ENCODE data around the gene ZNF560.
"Not testable (repeated sequence)": the region's sequence is repeated elsewhere in the genome, so short reads cannot be mapped to it uniquely, and the experiment has no call there.

Gene ZNF560

DNA sequence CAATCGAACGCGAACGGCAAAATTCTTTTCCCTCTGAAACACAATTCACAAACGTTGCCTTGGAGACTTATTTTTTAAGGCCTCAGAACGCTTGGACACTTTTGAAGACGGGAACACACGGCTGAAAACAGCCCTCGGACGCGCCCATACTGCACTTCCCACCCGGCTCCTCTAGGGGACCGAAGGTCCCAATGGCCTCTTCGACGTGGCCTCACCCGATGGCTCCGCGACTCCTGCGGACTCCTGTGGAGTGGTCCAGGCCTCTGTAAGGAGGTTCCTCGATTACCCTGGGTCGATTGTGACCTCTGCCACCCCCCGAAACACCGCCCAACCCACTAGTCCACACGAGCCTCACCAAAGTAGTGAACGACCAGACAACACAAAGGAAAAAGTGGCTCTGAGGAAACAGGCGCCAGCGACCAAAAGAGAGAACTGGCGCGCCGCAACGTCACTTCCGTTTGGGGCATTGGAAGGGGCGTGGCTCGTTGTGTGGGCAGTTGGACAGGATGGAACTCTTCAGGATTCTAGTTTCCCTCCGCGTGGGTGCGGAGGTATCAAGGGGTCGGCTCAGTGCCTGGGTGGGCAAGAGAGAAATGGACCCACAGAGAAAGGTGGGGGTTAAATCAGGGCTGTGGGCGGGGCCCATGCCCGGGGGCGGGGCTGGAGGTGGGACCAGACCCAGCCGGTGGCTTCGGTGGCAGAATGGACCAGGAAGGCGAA, at the start of gene ZNF560:
Gene ZNF560, minus strand, starts transcription at position 434 of the 720 bp plus-strand sequence. CDS start 23,303 bp downstream, outside the sequence.
- DNase-seq, result peak; percentile 20

DNA sequence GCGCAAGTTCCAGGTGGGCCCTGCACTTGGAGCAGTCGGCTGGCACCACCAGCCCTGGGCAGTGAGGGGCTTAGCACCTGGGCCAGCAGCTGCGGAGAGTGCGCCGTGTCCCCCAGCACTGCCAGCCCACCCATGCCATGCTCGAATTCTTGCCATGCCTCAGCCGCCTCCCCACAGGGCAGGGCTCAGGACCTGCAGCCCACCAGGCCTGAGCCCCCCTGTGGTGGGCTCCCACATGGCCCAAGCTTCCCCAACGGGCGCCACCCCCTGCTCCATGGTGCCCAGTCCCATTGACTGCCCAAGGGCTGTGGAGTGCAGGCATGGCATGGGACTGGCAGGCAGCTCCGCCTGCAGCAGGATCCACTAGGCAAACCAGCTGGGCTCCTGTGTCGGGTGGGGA, 49.5 kb upstream of the ZNF560 start:
- DNase-seq, result no peak

DNA sequence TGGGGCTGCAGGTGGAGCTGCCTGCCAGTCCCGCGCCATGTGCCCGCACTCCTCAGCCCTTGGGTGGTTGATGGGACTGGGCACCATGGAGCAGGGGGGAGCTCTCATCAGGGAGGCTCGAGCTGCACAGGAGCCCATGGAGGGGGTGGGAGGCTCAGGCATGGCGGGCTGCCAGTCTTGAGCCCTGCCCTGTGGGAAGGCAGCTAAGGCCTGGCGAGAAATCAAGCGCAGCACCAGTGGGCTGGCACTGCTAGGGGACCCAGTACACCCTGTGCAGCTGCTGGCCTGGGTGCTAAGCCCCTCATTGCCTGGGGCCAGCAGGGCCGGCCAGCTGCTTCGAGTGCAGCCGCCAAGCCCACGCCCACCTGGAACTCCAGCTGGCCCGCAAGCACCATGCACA, 42.9 kb upstream of the ZNF560 start:
- DNase-seq, result not testable (repeated sequence)

DNA sequence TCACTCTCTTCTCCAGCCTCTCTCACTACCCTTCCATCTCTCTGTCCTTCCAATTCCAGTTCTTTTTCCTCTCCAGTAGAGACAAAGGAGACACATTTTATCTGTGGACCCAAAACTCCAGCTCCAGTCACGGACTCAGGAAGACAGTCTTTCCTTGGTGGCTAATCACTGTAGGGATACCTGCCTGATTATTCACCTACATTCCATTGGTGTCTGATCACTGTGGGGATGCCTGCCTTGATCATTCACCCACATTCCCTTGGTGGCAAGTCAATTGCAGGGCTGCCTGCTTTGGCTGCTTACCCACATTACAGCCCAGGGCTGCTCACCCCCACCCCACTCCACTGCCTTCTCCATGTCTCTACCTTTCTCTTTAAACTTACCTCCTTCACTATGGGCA, 41.5 kb upstream of the ZNF560 start:
- DNase-seq, result not testable (repeated sequence)

DNA sequence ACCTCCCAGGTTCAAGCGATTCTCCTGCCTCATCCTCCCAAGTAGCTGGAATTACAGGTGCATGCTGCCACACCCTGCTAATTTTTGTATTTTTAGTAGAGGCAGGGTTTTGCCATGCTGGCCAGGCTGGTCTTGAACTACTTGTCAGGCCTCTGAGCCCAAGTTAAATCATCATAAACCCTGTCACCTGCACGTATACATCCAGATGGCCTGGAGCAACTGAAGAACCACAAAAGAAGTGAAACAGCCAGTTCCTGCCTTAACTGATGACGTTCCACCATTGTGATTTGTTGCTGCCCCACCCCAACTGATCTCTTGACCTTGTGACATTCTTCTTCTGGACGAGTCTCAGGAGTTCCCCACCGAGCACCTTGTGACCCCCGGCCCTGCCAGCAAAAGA, 40.8 kb upstream of the ZNF560 start:
- DNase-seq, result not testable (repeated sequence)

DNA sequence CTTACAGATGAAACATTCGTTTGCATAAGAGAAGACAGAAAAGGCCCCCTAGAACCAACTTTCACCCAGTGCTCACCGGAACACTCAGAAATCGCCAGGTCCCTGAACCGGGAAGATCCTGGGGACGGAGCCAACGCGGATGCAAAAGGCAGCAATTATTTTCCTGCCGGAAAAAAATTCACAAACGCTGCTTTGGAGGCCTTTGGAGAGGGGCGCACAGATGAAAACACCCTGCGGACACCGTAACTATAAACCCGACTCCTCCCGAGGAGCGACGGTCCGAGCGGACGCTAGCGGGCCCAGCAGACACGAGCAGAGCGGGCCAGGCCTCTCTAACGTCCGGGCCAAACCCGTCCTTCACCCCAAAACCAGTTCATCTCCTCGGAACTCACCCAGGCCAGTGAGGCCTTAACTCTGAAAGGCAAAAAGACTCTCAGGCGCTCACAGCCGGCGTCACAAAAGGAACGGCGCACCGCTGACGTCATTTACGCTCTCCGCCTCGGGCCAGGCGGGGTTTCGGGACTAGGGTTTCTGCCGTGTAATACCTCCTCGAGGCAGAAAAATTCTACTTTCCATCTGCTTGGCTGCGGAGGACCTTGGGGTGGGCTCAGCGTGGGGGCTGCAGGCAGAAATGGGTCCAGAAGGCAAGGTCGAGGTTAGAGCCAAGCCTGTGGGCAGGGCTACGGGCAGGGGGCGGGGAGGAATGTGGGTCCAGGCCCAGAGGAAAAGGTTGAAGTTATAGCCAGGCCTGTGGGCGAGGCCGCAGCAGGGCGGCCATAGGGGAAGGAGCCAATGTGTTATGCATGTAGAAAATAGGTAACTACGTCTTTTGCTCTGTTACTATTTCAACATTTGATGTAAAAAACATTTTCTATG, 40.0 kb upstream of the ZNF560 start, which contains the start of gene ZNF426:
Gene ZNF426, minus strand, starts transcription at position 463 of the 876 bp plus-strand sequence. CDS start 2,413 bp downstream, outside the sequence.
- DNase-seq, result peak; percentile 93

DNA sequence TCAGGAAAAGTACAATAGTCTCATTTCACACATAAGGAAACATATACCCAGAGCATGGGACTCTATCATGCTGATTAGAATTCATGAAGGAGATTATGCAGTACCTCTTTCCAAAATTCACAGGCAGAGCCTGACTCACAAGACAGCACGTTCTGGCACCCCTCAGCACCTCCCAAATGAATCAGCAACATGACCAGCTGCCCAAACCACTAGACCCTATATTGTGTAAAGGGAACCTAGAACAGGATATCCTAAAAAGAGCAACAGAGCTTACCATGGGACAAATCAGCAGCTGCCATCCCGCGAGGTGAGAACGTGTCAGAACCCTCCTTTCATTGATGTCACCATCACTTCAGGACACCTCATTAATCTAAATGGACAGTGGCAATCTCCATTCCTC, 37.5 kb upstream of the ZNF560 start:
- no peak for DNase-seq

DNA sequence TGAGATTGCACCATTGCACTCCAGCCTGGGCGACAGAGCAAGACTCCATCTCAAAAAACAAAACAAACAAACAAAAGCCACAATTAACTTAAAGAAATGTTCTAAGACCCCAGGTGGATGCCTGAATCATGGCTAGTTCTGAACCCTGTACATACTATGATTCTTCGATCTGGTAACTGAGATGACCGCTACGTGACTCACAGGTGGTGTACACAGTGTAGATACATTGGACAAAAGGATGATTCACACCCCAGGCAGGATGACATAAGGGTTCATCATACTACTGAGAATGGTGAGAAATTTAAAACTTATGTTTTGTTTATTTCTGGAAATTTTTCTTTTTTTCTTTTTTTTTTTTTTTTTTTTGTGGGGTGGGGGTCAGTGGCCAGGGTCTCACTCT, 33.5 kb upstream of the ZNF560 start:
- DNase-seq, result no peak

DNA sequence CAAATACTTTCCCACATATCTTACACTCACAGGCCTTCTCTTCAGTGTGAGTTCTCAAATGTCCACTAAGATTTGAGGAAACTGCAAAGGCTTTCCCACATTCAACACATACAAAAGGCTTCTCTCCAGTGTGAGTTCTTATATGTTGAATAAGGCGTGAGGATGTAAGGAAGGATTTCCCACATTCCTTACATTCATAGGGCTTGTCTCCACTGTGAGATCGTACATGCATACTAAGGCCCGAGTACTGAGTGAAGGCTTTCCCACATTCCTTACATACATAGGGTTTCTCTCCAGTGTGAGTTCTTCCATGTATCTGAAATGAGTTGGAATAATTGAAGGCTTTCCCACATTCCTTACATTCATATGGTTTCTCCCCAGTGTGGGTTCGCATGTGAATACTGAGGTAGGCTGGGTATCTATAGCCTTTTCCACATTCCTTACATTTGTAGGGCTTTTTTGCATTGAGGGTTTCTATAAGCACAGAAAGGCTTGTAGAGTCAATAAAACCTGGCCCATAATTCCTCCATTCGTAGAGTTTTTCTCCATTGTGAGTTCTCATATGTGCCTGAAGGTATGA, 30.4 kb upstream of the ZNF560 start:
- DNase-seq, result peak; percentile 33

DNA sequence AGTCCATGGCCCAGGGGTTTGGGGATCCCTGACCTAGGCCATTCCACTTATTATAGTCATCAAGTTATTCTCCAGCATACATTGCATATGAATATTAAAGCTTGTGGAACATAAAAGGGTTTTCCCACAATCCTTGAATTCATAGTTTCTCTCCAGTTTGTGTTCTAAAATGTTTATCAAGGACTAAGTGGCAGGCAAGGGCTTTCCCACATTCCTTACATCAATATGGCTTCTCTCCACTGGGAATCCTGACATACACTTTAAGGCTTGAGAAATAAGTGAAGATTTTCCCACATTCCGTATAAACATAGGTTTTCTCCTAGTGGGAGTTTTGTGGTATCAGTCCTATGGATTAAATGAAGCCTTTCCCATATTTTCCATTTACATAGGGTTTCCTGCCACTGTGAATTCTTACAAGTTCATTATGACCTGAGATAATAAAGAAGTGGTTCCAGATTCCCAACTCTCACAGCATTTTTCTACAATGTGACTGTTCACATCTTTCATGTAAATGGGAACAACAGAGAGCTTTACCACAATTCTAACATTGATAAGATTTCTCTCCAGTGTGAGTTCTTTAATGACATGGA, 25.6 kb upstream of the ZNF560 start:
- DNase-seq, result no peak

DNA sequence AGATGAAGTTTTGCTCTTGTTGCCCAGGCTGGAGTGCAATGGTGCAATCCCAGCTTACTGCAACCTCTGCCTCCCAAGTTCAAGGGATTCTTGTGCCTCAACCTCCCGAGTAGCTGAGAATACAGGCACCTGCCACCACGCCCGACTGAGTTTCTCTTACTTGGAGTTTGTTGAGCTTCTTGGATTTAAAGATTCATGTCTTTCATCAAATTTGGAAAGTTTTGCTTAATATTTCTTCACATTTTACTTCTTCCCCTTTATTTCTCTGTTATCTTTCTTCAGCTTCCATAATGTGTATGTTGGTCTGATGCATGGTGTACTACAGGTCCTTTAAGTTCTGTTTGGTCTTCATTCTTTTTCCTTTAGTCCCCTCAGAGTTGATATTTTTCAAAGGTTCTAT, 8.9 kb upstream of the ZNF560 start:
- DNase-seq, result no peak

DNA sequence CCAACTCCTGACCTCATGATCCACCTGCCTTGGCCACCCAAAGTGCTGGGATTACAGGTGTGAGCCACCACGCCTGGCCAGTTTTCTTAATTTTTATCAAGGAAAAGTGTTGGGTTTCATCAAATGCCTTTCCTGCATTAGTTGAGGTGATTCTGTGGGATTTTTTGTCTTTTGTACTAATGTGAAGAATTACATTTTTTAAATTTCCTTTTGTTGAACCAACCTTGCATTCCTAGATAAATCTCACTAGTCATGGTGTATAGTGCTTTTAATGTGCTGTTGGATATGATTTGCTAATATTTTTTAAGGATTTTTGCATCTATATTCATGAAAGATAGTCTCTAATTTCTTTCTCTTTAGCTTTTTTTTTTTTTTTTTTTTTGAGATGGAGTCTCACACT, 2.4 kb upstream of the ZNF560 start:
- DNase-seq, result no peak

DNA sequence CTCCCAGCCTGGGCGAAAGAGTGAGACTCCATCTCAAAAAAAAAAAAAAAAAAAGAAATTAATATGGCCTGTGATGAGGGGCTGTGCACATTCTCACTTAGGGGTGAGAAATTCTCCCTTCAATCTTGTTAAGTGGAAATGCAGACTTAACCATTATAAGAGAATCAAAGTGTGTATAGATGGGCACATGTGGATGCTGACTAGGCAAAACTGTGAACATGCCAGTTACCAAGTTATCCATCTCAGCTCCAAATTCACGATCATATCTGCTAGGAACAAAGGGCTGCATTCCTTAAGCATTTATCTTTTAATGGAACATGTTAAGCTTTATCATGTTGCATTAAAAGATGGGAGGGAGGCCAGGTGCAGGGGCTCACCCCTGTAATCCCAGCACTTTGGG, 4.3 kb downstream of the ZNF560 start:
- DNase-seq, result no peak

DNA sequence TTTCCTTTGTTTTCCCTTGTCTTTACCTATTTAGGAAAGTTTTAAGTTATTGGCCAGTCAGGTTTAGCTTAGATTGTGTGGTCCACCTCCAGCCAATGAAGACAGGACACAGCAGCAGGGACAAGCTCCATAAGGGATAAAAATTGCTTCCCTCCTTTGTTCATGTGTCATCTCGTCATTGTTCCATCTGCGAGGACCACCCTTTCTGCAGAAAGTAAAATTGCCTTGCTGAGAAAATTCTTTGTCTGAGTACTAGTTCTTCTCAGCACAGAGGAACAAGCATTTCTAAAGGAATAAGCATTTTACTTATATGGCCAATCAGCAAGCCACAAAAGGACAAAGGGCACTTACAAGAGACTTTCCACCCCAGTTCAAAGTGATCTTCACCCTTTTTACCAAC, 11.4 kb downstream of the ZNF560 start:
- DNase-seq, result no peak

DNA sequence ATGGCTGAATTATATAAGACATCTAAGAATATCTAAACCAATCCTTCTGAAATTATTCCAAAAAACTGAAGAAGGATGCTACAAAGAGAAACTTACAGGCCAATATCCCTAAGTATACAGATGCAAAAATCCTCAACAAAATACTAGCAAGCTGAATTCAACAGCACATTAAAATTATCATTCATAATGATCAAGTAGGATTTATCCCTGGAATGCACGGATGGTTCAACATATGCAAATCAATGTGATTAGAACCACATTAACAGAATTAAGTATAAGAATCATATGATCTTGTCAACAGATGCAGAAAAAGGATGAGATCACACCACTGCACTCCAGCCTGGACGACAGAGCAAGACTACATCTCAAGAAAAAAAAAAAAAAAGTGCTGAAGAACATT, 13.3 kb downstream of the ZNF560 start:
- DNase-seq, result no peak

DNA sequence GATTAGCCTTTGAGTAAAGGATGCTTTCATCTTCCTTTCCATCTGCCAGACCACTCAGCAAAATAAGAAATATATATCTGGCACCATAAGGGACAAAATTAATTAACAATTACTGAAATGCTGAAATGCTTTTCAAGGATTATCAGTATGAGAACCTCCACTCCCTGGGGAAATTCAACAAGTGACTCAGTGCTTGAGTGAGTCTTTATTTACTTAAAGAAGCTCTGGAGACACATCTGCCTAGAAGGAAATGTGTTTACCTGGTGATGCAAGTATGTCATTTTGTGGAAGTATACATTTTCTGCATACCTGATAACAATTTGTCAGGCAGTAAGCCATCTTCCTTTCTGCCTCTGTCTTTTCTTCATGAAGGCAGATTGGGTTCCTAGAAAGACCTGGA, 23.4 kb downstream of the ZNF560 start:
- no peak for DNase-seq

DNA sequence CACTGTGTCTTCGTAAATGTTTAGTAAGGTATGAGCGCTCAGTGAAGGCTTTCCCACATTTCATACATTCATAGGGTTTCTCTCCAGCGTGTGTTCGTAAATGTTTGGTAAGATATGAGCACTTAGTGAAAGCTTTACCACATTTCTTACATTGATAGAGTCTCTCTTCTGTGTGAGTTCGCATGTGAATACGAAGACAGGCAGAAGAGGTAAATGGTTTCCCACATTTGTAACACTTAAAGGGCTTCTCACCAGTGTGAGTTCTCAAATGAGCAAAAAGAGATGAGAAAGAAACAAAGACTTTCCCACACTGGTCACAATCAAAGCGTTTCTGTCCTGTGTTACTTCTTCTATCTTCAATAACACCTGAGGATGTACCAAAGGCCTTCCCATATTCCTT, 31.3 kb downstream of the ZNF560 start:
- no peak for DNase-seq

DNA sequence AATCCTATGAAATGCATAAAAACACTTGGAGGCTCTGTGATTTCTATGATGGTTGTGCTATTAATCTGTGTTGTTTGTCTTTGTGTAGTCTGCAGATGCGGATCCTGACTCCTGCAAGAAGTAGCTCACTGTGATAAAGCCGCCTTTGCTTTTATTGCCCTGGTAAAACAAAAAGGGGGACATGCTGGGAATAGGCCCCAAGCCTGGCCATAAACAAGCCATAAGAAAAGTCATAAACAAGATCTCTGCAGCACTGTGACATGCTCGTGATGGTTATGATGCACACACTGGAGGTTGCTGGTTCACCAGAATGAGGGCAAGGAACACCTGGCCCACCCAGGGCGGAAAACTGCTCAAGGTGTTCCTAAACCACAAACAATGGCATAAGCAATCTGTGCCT, 36.5 kb downstream of the ZNF560 start:
- DNase-seq, result no peak

DNA sequence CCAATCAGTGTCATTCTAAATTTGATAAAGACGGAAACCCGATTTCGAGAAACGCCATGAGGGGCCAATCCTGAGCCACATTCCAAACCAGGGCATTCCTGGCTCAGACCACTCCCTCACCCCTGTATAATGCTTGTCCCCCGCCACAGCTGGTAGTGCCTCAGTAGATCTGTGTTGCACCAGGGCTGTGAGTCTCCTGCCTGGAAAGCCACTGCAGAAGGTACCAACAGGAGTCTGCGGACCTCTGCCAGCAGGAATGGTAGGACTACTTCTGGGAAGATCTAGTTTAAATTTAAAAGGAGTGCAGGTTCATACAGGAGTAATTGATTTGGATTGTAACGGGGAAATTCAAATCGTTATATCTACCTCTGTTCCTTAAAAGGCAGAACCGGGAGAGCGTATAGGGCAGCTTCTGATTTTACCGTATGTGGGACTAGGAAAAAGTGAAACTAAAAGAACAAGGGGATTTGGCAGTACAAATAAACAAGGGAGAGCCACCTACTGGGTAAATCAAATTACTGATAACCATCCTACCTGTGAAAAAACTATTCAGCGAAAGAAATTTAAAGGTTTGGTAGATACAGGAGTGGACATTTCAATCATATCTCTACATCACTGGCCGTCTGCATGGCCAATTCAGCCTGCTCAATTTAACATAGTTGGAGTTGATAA, 42.3 kb downstream of the ZNF560 start:
- DNase-seq, result no peak

DNA sequence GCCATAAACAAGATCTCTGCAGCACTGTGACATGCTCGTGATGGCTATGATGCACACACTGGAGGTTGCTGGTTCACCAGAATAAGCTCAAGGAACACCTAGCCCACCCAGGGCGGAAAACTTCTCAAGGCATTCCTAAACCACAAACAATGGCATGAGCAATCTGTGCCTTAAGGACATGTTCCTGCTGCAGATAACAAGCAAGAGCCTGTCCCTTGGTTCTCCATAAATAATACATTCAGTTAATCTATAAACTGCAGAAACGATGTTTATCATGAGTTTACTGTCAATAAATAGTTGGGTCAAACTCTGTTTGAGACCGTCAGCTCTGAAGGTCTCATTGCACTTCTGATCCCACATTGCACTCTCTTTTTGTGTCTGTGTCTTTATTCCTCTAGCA, 44.5 kb downstream of the ZNF560 start:
- no peak for DNase-seq

DNA sequence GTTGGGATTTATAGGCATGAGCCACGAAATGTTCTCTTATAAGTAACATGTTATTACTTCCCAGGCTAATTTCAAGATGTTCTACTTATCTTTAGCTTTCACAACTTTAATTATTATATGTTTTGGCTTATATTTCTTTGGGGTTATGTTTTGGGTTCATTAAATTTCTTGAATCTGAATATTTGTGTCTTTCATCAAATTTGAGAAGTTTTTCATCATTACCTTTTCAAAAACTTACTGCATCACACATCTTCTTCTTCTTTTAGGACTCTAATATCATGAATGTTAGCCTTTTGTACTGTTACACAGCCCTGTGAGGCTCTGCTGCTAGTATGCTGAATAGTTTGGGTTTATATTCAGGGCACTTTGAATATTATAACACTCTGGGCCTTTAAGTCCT, 53.4 kb downstream of the ZNF560 start:
- DNase-seq, result no peak

DNA sequence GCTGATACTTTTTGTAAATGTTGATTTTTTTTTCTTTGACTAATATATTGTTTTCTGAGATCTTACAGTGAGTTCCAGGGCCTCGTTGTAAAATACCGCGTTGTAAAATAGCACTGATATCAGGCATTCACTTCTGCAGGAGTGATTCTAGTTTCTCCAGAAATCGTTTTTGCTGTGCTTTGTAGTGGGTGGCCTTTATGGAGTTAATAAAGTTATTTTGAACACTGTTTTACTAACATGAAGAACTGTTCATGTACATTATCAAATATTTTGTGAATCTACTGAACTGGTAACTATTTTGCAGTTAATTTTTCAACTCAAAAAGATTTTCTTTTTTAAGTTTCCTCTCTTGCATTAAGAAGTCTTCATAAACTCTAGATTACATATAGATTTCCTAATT, 62.1 kb downstream of the ZNF560 start:
- DNase-seq, result no peak
